Esophagus muscularis mucosa (tissue), 4 donors: ENCODE measurements around the gene SLF2. TPM values are rescaled to one million over a fixed set of nuclear protein-coding genes. Genes with fewer than 3 reads are reported as not detected.

Experiments used
- DNase-seq: peaks from one replicate; pipeline ENCODE4 v3.0.0-alpha.2; 2017; ENCODE audit errors: extremely low spot score
- H3K27ac ChIP-seq, 4 donors: fragments of 200-600 bp; sonication (generic); replicated peaks in 1 of 4; 1 replicate in 3 of 4; 2 replicates in 1 of 4; pipeline ENCODE4 v1.5.1; 2016 to 2019; ENCODE audit warnings: mild to moderate bottlenecking in 1 of 4
- H3K27me3 ChIP-seq, 4 donors: fragments of 200-600 bp; sonication (generic); one replicate each; pipeline versions ENCODE4 v1.5.1 to v1.6.0; 2016 to 2019
- H3K36me3 ChIP-seq, 4 donors: fragments of 200-600 bp; sonication (generic); one replicate each; pipeline ENCODE4 v1.5.1; 2016 to 2019
- H3K4me1 ChIP-seq, 4 donors: fragments of 200-600 bp; sonication (generic); one replicate each; pipeline ENCODE4 v1.5.1; 2016 to 2019
- H3K4me3 ChIP-seq, 4 donors: fragments of 200-600 bp; sonication (generic); 1 replicate in 2 of 4; 2 replicates in 2 of 4; pipeline ENCODE4 v1.5.1; 2016 to 2019; ENCODE audit warnings: mild to moderate bottlenecking in 4 of 4, moderate library complexity in 1 of 4
- H3K9me3 ChIP-seq, 4 donors: fragments of 200-600 bp; sonication (generic); 1 replicate in 3 of 4; 2 replicates in 1 of 4; pipeline ENCODE4 v1.5.1; 2016 to 2019
- EP300 ChIP-seq: sonication (generic); formaldehyde crosslinking; IDR thresholded peaks from one replicate; pipeline ENCODE4 v1.6.1; 2017; ENCODE audit warnings: antibody characterized with exemption
- POLR2A ChIP-seq: fragments of 450-650 bp; IDR thresholded peaks from one replicate; pipeline ENCODE4 v1.6.1; 2017; ENCODE audit warnings: antibody characterized with exemption, moderate library complexity, mild to moderate bottlenecking, low read depth
- POLR2AphosphoS5 ChIP-seq, 2 donors: sonication (generic); formaldehyde crosslinking; IDR thresholded peaks; one replicate each; pipeline ENCODE4 v1.6.1; 2017; ENCODE audit warnings: antibody characterized with exemption in 2 of 2
- WGBS: methylation state at CpG from one replicate; pipeline ENCODE4 v1.1.5; 2018; 5-methylcytosine and 5-hydroxymethylcytosine counted together
- intact Hi-C: fragments of 100-400 bp; cut with DNase I; formaldehyde crosslinking; loops from one replicate; pipeline ENCODE4 v1.15.1; 2023
- total RNA-seq, 4 donors: library from RNA; depleted of rRNA; stranded (reverse); fragments of >200 nt; gene quantifications; one replicate each; pipeline versions ENCODE4 v1.1.0 to v1.2.1, GENCODE V29; 2016
- TF ChIP-seq, protein P1 (sequence below), 3 experiments: fragments of 200-600 bp in 2 of 3; fragments of 450-650 bp in 1 of 3; sonication (generic) in 2 of 3; IDR thresholded peaks; one replicate each; pipeline ENCODE4 v1.5.1; 2017 to 2019; ENCODE audit warnings: antibody characterized with exemption in 3 of 3, mild to moderate bottlenecking in 2 of 3, moderate library complexity in 1 of 3

The SLF2 gene, protein sequence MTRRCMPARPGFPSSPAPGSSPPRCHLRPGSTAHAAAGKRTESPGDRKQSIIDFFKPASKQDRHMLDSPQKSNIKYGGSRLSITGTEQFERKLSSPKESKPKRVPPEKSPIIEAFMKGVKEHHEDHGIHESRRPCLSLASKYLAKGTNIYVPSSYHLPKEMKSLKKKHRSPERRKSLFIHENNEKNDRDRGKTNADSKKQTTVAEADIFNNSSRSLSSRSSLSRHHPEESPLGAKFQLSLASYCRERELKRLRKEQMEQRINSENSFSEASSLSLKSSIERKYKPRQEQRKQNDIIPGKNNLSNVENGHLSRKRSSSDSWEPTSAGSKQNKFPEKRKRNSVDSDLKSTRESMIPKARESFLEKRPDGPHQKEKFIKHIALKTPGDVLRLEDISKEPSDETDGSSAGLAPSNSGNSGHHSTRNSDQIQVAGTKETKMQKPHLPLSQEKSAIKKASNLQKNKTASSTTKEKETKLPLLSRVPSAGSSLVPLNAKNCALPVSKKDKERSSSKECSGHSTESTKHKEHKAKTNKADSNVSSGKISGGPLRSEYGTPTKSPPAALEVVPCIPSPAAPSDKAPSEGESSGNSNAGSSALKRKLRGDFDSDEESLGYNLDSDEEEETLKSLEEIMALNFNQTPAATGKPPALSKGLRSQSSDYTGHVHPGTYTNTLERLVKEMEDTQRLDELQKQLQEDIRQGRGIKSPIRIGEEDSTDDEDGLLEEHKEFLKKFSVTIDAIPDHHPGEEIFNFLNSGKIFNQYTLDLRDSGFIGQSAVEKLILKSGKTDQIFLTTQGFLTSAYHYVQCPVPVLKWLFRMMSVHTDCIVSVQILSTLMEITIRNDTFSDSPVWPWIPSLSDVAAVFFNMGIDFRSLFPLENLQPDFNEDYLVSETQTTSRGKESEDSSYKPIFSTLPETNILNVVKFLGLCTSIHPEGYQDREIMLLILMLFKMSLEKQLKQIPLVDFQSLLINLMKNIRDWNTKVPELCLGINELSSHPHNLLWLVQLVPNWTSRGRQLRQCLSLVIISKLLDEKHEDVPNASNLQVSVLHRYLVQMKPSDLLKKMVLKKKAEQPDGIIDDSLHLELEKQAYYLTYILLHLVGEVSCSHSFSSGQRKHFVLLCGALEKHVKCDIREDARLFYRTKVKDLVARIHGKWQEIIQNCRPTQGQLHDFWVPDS
- 10 to 100 TPM; 19.1 to 34.1 (median 20.8) TPM for total RNA-seq

DNA sequence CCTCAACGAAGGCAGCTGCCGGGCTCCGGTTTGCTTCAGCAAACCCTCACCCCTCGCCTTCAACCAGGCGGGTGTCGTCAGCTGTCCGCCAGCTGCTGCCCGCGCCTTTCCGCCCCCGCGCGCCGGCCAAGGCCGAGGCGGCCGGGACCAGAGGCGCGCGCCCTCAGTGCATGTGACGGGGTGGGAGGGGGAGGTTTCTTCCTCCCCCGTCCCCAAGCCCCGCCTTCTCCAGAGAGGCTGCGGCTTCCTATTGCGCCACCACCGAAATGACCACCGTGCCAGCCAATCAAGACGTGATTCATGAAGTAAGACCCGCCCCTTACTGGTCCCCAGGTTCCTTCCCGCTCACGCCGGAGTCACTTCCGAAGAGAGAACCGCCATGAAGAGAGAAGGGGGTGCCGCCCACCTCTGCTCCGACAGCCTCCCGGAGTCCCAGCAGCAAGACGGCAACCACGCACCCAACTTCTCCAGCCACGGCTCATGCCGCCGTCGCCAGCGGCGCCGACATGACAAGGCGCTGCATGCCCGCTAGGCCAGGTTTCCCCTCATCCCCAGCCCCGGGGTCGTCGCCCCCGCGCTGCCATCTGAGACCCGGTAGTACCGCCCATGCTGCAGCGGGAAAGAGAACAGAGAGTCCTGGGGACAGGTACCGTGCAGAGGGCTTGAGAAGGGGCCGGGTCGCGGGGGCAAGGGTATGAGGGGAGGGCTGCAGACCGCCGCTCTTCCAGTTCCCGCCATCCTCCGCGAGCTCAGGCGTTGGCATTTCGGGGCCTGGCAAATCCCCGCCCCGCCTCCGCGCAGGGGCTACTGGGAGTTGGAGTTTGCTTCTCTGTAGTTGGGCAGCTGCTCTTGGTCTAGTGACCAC lies at the start of gene SLF2:
TSS of gene SLF2 (plus strand) at position 359 of the 865 bp plus-strand sequence. CDS start at position 507, 148 bp downstream.
- WGBS, result 0% methylated on average over 30 of the region's 71 CpGs
- Histone ChIP-seq H3K4me1 (peaks cover 30 to 41% (median 33%) of the 10 kb centered on the region in 4 donors), H3K9me3 (no peaks in the 10 kb centered on the region), H3K27me3 (no peaks in the 10 kb centered on the region), H3K4me3 (peak within 1 kb of the TSS; percentile 80 to 100 (median 94)), H3K27ac (peak within 1 kb of the TSS; percentile 92 to 97 (median 96)), H3K36me3 (peaks cover 10 to 20% (median 14%) of the 10 kb centered on the region in 4 donors)
- peak; percentile 64 for TF ChIP-seq POLR2A
- TF ChIP-seq EP300, result peak; percentile 3
- TF ChIP-seq POLR2AphosphoS5 (IDR thresholded peaks at IDR 0.05), result peak; percentile 88 to 92
- TF ChIP-seq, protein P1, sequence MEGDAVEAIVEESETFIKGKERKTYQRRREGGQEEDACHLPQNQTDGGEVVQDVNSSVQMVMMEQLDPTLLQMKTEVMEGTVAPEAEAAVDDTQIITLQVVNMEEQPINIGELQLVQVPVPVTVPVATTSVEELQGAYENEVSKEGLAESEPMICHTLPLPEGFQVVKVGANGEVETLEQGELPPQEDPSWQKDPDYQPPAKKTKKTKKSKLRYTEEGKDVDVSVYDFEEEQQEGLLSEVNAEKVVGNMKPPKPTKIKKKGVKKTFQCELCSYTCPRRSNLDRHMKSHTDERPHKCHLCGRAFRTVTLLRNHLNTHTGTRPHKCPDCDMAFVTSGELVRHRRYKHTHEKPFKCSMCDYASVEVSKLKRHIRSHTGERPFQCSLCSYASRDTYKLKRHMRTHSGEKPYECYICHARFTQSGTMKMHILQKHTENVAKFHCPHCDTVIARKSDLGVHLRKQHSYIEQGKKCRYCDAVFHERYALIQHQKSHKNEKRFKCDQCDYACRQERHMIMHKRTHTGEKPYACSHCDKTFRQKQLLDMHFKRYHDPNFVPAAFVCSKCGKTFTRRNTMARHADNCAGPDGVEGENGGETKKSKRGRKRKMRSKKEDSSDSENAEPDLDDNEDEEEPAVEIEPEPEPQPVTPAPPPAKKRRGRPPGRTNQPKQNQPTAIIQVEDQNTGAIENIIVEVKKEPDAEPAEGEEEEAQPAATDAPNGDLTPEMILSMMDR (IDR thresholded peaks at IDR 0.05), result peak in 1 of 3 experiments; percentile 1
- intact Hi-C loops, result loop anchor here (5.0 kb wide), 1 partner anchor 376 kb away; the partner anchor contains the start of gene HIF1AN
- peak; percentile 100 for DNase-seq

DNA sequence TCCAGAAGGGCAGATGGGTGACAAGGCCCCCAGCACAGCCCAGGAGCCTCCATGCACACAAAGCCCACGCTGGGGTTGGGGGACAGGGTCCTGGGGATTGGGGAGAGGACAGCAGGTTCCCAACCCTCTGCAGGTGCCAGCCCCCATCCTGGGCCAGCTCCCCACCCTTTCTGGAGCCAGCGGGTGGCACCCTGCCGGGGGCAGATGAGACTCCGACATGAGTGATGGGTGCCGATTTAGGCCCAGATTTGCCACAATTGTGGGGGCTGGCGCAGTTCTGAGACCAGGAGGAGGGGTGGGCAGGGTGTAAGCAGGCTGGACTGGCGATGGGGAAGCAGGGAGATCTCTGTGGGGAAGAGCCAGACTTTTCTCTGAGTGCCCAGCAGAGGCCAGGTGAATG lies 49.3 kb upstream of the SLF2 start:
- DNase-seq, result no peak
- Histone ChIP-seq H3K4me1 (peaks cover 0 to 7% (median under 1%) of the 10 kb centered on the region in 4 donors), H3K9me3 (no peaks in the 10 kb centered on the region), H3K4me3 (no peak overlapping the region), H3K36me3 (no peaks in the 10 kb centered on the region), H3K27me3 (peaks cover 0 to 96% (median 2%) of the 10 kb centered on the region in 4 donors), H3K27ac (no peak overlapping the region)
- TF ChIP-seq POLR2A (no peak), POLR2AphosphoS5 (IDR thresholded peaks at IDR 0.05) (no peak), EP300 (no peak)
- TF ChIP-seq, protein P1 (IDR thresholded peaks at IDR 0.05), result no peak
- 86% methylated on average over 7 of the region's 7 CpGs for WGBS
- intact Hi-C loops, result no loop called here

DNA sequence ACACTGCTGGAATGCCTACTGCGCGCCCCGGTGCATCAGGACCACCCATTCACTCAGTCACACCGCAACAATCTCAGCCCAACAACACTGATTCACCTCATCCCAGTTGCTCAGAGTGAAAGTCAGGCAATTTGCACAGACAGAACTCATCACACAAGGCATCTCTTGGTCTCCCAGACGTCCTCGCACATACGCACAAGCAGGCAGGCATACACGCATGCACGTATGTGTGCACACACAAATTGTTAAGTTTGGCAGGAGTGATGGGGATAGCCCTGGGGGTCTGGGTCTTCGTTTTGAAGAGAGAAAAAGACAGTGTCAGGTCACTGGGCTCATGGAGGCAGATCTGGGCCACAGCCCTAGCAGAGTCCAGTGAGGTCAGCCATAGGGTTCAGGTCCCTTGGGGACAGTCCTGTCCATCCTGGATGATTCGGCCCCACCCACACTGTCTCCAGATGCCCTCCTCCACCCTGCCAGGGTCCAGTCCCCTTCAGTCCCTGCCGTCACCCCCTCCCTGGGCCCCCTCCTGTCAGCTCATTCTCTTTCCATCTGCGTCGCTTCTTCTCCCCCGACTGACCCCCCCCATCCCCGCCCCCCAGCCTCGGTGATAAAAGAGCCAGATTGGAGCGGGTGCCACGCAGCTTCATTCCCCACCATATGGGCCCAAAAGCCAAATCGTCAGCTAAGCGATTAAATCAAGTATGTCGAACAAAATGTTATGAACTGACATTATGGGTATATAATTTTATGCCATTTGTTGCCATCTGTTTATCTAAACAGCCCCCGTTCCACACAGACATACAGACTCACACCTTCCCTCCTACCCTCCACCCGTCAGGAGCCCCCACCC lies 48.5 kb upstream of the SLF2 start:
- Histone ChIP-seq H3K27me3 (peaks cover 0 to 92% (median 2%) of the 10 kb centered on the region in 4 donors), H3K9me3 (no peaks in the 10 kb centered on the region), H3K4me1 (peaks cover 0 to 7% (median under 1%) of the 10 kb centered on the region in 4 donors), H3K27ac (no peak overlapping the region), H3K4me3 (no peak overlapping the region), H3K36me3 (no peaks in the 10 kb centered on the region)
- intact Hi-C loops, result no loop called here
- 85% methylated on average over 24 of the region's 24 CpGs for WGBS
- TF ChIP-seq EP300 (no peak), POLR2AphosphoS5 (IDR thresholded peaks at IDR 0.05) (no peak), POLR2A (no peak)
- TF ChIP-seq, protein P1 (IDR thresholded peaks at IDR 0.05), result no peak
- no peak for DNase-seq
